GM21360 (cell line): Measurements from ENCODE around the gene TPM4.
A peak's percentile ranks its signal among the peaks of the same experiment; 100 is the strongest.
"Not testable (repeated sequence)": the region's sequence is repeated elsewhere in the genome, so short reads cannot be mapped to it uniquely, and the experiment has no call there.

Experiments used
- ATAC-seq: cut with Tn5 transposase; IDR thresholded peaks from one replicate; pipeline ENCODE4 v1.9.1; 2021; ENCODE audit warnings: mild to moderate bottlenecking, moderate library complexity; ENCODE audit not compliant: unreplicated experiment

The TPM4 gene

GRCh38 chr19:16094360-16095070 lies 18.2 kb downstream of the TPM4 start:
- no peak for ATAC-seq

GRCh38 chr19:16095071-16095571 lies 18.8 kb downstream of the TPM4 start:
- no peak for ATAC-seq

GRCh38 chr19:16096280-16096855 lies 20.1 kb downstream of the TPM4 start:
- no peak for ATAC-seq

GRCh38 chr19:16098416-16098768 lies 22.1 kb downstream of the TPM4 start:
- ATAC-seq, result no peak

- no peak for ATAC-seq
Measured at GRCh38 chr19:16098821-16099220, 22.5 kb downstream of the TPM4 start.

GRCh38 chr19:16099314-16099965 lies 23.1 kb downstream of the TPM4 start:
- ATAC-seq, result not testable (repeated sequence)

GRCh38 chr19:16100524-16100923 lies 24.2 kb downstream of the TPM4 start:
- no peak for ATAC-seq

- no peak for ATAC-seq
Measured at GRCh38 chr19:16104722-16105121, 28.4 kb downstream of the TPM4 start.

- ATAC-seq, result no peak
Measured at GRCh38 chr19:16106121-16106520, 29.8 kb downstream of the TPM4 start.

GRCh38 chr19:16111160-16111908 lies 35.0 kb downstream of the TPM4 start, which contains the start of gene RAB8A:
Gene RAB8A (plus strand): TSS chr19:16111889. CDS start chr19:16111902, 13 bp downstream.
- ATAC-seq, result peak; percentile 73

GRCh38 chr19:16111909-16112752 lies 35.8 kb downstream of the TPM4 start:
- no peak for ATAC-seq

GRCh38 chr19:16112778-16113177 lies 36.5 kb downstream of the TPM4 start:
- no peak for ATAC-seq

GRCh38 chr19:16113727-16114126 lies 37.4 kb downstream of the TPM4 start:
- ATAC-seq, result no peak

GRCh38 chr19:16115301-16116039 lies 39.2 kb downstream of the TPM4 start:
- no peak for ATAC-seq

GRCh38 chr19:16116067-16116466 lies 39.8 kb downstream of the TPM4 start:
- no peak for ATAC-seq

GRCh38 chr19:16117594-16118033 lies 41.3 kb downstream of the TPM4 start:
- ATAC-seq, result no peak

- peak; percentile 78 for ATAC-seq
Measured at GRCh38 chr19:16118489-16119033, 42.3 kb downstream of the TPM4 start.

- not testable (repeated sequence) for ATAC-seq
Measured at GRCh38 chr19:16119075-16119857, 43.0 kb downstream of the TPM4 start.

- ATAC-seq, result no peak
Measured at GRCh38 chr19:16121141-16121540, 44.8 kb downstream of the TPM4 start.
